GM12873 (cell line): ENCODE measurements around the gene SRP9.

Experiments
- TF ChIP-seq, protein P1 (sequence below): IDR thresholded peaks from 2 replicates; pipeline ENCODE4 v1.5.1; 2012; ENCODE audit warnings: low read depth, mild to moderate bottlenecking, moderate library complexity, low read length, control low read depth; ENCODE audit not compliant: insufficient read depth; ENCODE audit errors: missing control alignments

The SRP9 gene

DNA sequence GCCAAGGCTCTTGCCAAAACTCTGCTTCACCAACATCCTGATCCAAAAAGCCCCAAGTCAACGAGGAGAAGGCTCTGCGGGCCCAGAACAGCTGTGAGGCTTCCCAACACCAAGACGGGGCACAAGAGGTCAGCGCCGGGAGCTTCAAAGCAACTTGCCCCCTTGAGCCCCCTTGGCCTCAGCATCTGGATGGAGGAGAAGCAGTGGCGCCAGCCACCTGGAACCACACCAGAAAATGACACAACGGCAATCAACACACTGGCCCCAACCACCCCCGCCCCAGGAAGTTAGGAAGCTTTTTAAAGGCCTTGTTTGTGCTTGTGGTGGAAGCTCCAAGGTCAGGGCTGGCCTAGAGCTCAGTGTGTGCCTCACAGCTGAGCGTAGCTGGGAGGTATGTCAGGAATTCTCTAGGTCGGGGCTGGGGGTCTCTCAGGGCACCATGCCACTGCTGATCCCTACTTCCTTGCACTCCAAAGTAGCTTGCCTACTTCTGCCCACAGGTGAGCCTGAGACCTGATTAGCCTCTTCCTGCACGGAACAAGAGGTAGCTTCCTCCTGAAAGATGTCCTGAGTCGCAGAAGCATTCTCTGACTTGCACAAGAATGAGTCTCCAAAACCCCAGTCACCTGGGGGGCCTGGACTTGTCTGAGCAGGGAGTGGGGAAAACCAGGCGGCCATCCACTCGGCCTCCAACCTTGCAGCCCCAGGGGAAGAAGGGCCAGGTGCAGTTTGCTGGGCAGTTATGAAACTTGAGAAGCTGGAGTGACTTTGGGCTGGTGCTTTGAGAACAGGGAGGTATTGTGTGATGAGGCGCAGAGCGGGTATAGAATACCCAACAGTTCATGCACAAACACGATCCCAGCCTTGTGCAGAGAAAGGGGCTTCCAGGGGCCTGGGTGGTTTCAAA is 9.7 kb upstream of the SRP9 start:
- TF ChIP-seq, protein P1, sequence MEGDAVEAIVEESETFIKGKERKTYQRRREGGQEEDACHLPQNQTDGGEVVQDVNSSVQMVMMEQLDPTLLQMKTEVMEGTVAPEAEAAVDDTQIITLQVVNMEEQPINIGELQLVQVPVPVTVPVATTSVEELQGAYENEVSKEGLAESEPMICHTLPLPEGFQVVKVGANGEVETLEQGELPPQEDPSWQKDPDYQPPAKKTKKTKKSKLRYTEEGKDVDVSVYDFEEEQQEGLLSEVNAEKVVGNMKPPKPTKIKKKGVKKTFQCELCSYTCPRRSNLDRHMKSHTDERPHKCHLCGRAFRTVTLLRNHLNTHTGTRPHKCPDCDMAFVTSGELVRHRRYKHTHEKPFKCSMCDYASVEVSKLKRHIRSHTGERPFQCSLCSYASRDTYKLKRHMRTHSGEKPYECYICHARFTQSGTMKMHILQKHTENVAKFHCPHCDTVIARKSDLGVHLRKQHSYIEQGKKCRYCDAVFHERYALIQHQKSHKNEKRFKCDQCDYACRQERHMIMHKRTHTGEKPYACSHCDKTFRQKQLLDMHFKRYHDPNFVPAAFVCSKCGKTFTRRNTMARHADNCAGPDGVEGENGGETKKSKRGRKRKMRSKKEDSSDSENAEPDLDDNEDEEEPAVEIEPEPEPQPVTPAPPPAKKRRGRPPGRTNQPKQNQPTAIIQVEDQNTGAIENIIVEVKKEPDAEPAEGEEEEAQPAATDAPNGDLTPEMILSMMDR, result no peak

DNA sequence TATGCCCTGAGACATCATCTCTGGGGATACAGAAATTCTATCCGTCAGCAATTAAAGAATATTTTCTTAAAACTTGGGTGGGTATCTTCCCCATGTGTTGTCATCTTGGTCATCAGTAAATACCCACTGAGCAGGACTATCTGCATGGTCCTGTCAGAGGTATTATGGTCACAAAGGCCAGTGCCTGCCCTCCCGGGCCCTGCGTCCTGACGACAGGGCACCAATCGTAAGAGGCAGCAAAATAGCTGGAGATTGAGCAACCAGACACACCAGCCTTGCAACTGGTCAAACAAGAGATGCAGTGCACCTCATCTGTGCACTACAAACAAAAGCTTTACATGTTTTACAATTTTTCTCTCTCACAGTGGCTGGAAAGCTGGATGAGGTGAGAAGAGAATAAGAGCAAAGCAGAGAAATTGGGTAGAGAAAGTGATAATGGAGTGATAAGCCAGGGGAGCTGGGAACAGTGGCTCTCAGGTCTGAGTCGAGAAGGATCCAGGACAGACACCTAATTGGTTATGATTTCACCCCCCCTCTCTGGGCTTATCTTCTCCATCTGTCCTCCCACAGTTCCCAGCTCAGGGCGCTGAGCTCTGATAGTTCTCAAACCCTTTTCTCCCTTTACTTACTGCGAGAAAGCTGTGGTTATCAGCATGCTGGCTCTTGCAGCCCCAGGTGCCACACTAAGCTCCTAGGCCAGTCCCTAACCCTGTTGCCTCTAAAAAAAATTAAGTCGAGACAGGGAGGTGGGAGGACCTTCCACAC is 8.8 kb upstream of the SRP9 start:
- TF ChIP-seq, protein P1, result no peak

DNA sequence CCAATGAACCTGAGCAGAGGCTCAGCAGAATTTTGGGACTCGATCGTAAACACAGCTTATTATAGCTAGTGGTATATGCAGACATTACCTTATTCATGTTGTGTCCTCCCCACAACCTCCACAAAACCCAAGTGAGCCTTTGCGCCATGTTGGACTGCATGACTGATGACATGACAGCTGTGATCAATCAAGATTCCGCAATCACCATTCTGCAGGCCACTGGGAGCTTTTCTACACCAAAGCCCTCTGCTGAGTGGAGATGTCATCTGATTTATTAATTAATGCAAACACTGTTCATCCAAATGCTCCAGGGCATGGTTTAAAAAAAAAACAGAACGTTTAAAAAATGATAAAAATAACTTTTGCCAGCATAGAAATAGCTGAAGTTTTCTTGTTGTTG is 7.9 kb upstream of the SRP9 start:
- TF ChIP-seq, protein P1, result no peak

DNA sequence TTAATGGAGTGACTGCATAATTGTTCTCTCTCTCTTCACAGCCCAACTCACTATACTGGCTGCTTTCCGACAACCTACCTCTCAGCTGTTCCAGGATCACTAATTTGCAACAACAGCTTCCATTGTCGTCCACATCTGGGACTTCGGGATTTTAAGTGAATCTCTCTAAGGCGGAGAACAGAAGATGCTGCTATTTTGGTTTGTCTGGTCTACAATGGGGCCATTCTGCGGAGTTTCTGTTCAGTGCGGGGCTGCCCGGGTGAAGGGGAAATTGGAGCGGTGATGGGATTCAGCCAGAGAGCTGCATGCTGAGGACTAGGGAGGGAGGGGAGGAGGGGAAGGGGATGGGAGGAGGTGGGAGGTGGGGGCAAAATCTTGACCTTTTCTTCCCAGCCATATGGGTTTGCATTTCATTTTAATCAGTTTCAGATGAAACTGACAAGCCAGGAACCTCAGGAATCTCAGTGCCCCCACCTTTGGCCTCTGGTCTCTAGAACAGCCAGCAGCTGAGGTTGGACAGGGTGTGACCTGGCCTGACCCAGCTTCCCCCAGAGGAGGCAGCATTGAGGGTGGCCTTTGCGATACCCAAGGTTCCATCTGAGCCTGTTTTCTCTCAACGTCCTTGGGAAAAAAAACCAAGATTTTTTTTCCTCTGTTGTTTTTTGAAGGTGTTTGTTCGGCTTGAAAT is 6.9 kb upstream of the SRP9 start:
- TF ChIP-seq, protein P1, result no peak

DNA sequence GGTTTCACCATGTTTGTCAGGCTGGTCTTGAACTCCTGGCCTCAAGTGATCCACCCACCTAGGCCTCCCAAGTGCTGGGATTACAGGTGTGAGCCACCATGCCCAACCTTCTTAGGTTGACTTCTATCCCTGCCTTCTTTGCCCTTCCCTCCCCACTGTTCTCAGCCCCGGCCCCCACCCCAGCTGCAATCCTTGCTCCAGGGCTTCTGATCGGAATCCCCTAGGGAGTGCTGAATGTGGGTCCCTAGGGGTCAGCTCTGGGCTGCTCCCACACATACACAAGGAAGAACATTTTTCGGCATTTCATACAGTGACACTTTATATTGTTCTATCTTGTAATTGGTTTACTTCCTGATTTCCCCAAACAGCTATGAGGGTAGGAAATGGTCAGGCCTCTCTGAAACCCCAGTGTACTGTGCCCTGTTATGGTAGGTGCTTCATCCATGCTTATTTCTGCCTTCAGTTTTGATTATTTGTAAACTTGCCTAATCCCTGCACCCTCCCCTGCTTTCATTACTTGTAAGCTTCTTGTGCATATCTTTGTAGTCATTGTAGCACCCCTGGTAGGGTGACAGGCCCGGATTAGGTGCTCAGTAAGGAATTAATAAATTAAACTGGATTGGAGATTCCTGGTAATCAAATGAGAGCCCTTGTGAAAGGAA is 5.8 kb upstream of the SRP9 start:
- TF ChIP-seq, protein P1, result no peak

DNA sequence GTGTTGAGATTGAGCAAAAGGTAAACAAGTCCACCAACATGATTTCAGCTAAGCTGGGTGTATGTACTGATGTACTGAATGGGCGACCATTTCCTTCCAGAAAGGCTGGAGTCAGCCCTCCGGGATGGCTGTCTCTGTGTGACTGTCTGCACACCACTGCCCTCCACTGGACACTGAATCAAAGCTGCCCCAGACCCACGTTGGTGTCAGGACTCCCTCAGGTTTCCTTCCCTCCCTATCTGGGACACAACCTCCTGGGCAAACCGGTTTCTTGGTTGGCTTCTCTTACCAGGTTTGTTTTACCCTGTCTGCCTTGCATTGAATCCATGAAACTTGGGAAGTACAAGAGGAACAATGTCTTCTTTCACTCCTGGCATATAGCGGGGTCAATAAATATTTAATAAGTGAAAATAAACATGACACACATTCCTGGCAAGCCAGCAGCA is 5.3 kb upstream of the SRP9 start:
- TF ChIP-seq, protein P1, result peak; percentile 79
